ENCODE results near the gene ARFGEF3. TPM values are rescaled to one million over a fixed set of nuclear protein-coding genes. Genes with fewer than 3 reads are reported as not detected.

Gene ARFGEF3
- total and polyA plus RNA-seq, 7 donors = 1.5 to 5.2 (median 3.5) TPM

- no peak for DNase-seq
- WGBS, 2 donors = 83 to 89% methylated on average over 1 of the region's 1 CpG
- TF ChIP-seq EP300 (IDR thresholded peaks at IDR 0.05) = no peak
- Histone ChIP-seq H3K27me3 (peaks cover 0 to 15% (median under 1%) of the 10 kb centered on the region in 3 donors), H3K4me1 (no peaks in the 10 kb centered on the region), H3K36me3 (no peaks in the 10 kb centered on the region), H3K4me3 (no peak overlapping the region), H3K9me3 (peaks cover 0 to 8% (median 4%) of the 10 kb centered on the region in 4 donors), H3K27ac (no peak overlapping the region)
- intact Hi-C loops (cut with DNase I) = no loop called here
These were observed 6.3 kb upstream of the ARFGEF3 start for GRCh38 chr6:138155443-138155842.

DNA sequence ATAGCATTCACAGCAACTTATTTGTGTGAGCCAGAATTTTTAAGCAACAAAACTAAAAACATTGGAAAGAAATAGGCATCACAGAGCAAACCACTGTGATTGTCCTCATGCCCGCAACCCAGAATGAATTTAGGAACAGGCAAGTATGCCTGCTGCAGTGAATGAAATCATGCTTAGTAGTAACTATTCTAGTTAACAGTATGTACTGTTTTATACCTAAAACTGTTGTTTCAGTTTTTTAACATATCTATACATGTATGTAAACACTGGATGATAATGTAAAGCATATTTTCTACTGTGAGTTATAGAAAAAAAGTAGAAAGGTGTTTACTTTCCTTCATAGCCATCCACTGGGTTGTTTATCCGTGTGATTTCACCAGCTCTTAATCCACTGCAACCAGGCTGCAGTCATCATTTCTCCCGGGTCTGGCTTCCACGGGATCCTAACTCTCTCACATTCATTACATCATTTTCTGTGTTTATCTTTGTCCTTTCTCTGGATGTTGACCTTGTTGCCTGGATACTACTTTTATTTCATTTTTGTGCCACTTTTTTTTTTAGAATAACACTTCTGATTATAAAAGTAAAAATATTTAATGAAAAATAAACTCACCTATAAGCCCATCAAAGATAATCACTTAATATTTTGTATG lies 3.6 kb upstream of the ARFGEF3 start:
- DNase-seq = no peak
- H3K4me3 ChIP-seq = no peak overlapping the region
- intact Hi-C loops (cut with DNase I) = no loop called here
- peaks cover 0 to 7% (median 3%) of the 10 kb centered on the region in 4 donors for H3K9me3 ChIP-seq
- WGBS, 2 donors = 43 to 62% methylated on average over 4 of the region's 4 CpGs
- H3K27me3 ChIP-seq = peaks cover 6 to 26% (median 11%) of the 10 kb centered on the region in 3 donors
- no peak overlapping the region for H3K27ac ChIP-seq
- TF ChIP-seq POLR2AphosphoS5 (IDR thresholded peaks at IDR 0.05) (no peak), POLR2A (IDR thresholded peaks at IDR 0.05) (no peak), EP300 (IDR thresholded peaks at IDR 0.05) (no peak)
- TF ChIP-seq, protein P1, sequence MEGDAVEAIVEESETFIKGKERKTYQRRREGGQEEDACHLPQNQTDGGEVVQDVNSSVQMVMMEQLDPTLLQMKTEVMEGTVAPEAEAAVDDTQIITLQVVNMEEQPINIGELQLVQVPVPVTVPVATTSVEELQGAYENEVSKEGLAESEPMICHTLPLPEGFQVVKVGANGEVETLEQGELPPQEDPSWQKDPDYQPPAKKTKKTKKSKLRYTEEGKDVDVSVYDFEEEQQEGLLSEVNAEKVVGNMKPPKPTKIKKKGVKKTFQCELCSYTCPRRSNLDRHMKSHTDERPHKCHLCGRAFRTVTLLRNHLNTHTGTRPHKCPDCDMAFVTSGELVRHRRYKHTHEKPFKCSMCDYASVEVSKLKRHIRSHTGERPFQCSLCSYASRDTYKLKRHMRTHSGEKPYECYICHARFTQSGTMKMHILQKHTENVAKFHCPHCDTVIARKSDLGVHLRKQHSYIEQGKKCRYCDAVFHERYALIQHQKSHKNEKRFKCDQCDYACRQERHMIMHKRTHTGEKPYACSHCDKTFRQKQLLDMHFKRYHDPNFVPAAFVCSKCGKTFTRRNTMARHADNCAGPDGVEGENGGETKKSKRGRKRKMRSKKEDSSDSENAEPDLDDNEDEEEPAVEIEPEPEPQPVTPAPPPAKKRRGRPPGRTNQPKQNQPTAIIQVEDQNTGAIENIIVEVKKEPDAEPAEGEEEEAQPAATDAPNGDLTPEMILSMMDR (IDR thresholded peaks at IDR 0.05) = no peak
- no peaks in the 10 kb centered on the region for H3K36me3 ChIP-seq
- peaks cover 0 to 16% (median 12%) of the 10 kb centered on the region in 4 donors for H3K4me1 ChIP-seq

DNA sequence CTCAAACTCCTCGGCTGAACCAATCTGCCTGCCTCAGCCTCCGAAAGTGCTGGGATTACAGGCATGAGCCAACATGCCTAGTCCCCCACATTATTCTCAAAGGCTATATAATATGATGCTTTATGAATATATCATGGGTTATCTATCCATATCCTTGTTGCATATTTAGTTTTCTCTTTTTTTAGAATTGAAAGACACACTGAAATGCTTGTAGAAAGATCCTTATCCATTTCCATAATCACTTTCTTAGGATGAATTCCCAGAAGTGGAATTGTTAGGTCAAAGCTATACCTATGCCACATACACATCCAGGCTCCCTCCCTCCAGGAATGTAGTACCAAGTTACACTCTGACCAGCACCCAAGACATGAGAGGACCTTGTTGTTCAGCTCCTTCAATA lies 2.5 kb upstream of the ARFGEF3 start:
- no peak overlapping the region for H3K4me3 ChIP-seq
- no peaks in the 10 kb centered on the region for H3K36me3 ChIP-seq
- H3K27ac ChIP-seq = no peak overlapping the region
- H3K27me3 ChIP-seq = peaks cover 6 to 26% (median 11%) of the 10 kb centered on the region in 3 donors
- intact Hi-C loops (cut with DNase I) = no loop called here
- TF ChIP-seq, protein P1 (IDR thresholded peaks at IDR 0.05) = no peak
- TF ChIP-seq POLR2AphosphoS5 (IDR thresholded peaks at IDR 0.05) (no peak), POLR2A (IDR thresholded peaks at IDR 0.05) (no peak), EP300 (IDR thresholded peaks at IDR 0.05) (no peak)
- WGBS, 2 donors = 95 to 97% methylated on average over 2 of the region's 2 CpGs
- DNase-seq = no peak
- peaks cover 0 to 16% (median 12%) of the 10 kb centered on the region in 4 donors for H3K4me1 ChIP-seq
- H3K9me3 ChIP-seq = no peaks in the 10 kb centered on the region

DNA sequence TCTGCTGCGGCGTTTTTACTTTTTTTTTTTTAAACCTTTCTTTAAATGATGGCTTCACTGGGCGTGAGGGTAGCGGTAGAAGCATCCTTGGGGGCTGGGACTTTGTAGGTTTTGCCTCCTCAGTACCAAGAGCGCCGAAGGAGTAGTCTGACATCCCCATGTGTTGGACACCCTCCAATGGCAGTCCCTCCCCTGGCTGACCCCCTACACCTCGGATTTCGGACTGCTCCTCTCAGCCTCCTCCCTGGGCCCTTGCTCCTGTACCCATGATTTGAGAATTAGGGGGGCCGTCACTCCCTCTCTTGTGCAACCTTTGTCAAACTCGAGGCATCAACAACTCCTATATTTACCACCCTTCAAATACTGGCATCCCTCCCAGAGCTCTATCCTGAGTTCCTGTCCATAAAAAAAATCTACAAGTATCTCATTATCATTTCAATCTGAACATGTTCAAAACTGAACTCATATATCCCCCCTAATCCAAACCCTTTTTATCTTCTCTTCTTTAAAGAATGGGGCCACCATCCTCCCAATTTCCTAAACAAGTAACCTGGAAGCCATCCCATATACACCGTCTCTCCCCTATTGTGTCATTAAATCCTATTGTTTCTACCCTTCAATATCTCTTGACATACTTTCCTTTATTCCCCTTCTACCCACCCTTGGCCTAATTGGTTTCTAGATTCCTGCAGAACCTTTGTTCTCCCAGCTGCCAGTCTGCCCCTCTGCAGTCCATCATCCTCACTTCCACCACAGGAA lies 1.2 kb upstream of the ARFGEF3 start:
- TF ChIP-seq POLR2AphosphoS5 (IDR thresholded peaks at IDR 0.05) = no peak
- TF ChIP-seq, protein P1 (IDR thresholded peaks at IDR 0.05) = no peak
- no peak for TF ChIP-seq EP300 (IDR thresholded peaks at IDR 0.05)
- TF ChIP-seq POLR2A (IDR thresholded peaks at IDR 0.05) = no peak
- H3K4me1 ChIP-seq = peaks cover 0 to 16% (median 12%) of the 10 kb centered on the region in 4 donors
- peaks cover 6 to 26% (median 11%) of the 10 kb centered on the region in 3 donors for H3K27me3 ChIP-seq
- no peak for DNase-seq
- WGBS, 2 donors = 71 to 81% methylated on average over 11 of the region's 11 CpGs
- no peak overlapping the region for H3K27ac ChIP-seq
- no peaks in the 10 kb centered on the region for H3K36me3 ChIP-seq
- intact Hi-C loops (cut with DNase I) = no loop called here
- H3K4me3 ChIP-seq = no peak overlapping the region
- H3K9me3 ChIP-seq = no peaks in the 10 kb centered on the region

DNA sequence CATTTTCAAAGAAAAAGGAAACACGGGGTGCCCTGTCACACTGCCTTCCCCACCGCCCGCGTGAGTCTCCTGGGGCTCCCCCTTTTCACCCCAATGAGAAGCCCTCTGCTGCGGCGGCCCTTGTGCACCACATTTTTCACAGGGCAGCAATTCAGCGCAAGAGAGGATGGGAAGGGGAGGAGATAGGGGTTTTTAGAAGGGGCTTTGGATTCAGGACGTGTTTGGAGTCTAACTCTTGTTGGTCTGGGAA lies 726 bp upstream of the ARFGEF3 start:
- Histone ChIP-seq H3K9me3 (no peaks in the 10 kb centered on the region), H3K4me3 (peak overlapping the region in 3 of 4 donors; percentile 55 to 59 (median 56)), H3K27ac (no peak overlapping the region), H3K27me3 (peaks cover 6 to 26% (median 11%) of the 10 kb centered on the region in 3 donors), H3K36me3 (no peaks in the 10 kb centered on the region), H3K4me1 (peaks cover 0 to 16% (median 12%) of the 10 kb centered on the region in 4 donors)
- TF ChIP-seq, protein P1 (IDR thresholded peaks at IDR 0.05) = no peak
- TF ChIP-seq POLR2A (IDR thresholded peaks at IDR 0.05) (no peak), POLR2AphosphoS5 (IDR thresholded peaks at IDR 0.05) (no peak), EP300 (IDR thresholded peaks at IDR 0.05) (no peak)
- DNase-seq = no peak
- intact Hi-C loops (cut with DNase I) = no loop called here
- 21 to 22% methylated on average over 8 of the region's 8 CpGs for WGBS, 2 donors
